Keratinocyte (primary cell): Measurements from ENCODE around the gene PGPEP1. TPM values are rescaled to one million over a fixed set of nuclear protein-coding genes. Genes with fewer than 3 reads are reported as not detected.
"Not testable (repeated sequence)": the region's sequence is repeated elsewhere in the genome, so short reads cannot be mapped to it uniquely, and the experiment has no call there.

Experiments
- DNase-seq: peaks from one replicate; pipeline ENCODE4 v3.0.0-alpha.2; 2011; ENCODE audit warnings: low read depth, missing footprints, low spot score
- FAIRE-seq: peaks from 2 replicates; lab custom pipeline; 2011; peaks lifted over from hg19 to GRCh38; lab: Jason Lieb, UNC
- H2AFZ ChIP-seq: 2 replicates; pipeline ENCODE4 v1.6.0; 2012; ENCODE audit warnings: low read length, control low read depth, inconsistent platforms; ENCODE audit not compliant: control insufficient read depth
- H3K27ac ChIP-seq: 2 replicates; pipeline ENCODE4 v1.5.1; 2011; ENCODE audit warnings: low read length; ENCODE audit not compliant: control insufficient read depth, insufficient read depth
- H3K27me3 ChIP-seq: 3 replicates; pipeline ENCODE4 v1.6.0; 2011; ENCODE audit warnings: low read length; ENCODE audit not compliant: control insufficient read depth, insufficient read depth; ENCODE audit errors: extremely low read depth
- H3K36me3 ChIP-seq, 2 experiments: 2 replicates in 1 of 2; 3 replicates in 1 of 2; pipeline ENCODE4 v1.5.1; 2011; ENCODE audit warnings: low read length in 2 of 2, mild to moderate bottlenecking in 1 of 2; ENCODE audit not compliant: control insufficient read depth in 2 of 2, insufficient read depth in 2 of 2; ENCODE audit errors: extremely low read depth in 1 of 2
- H3K4me1 ChIP-seq: 3 replicates; pipeline ENCODE4 v1.5.1; 2011; ENCODE audit warnings: low read length; ENCODE audit not compliant: control insufficient read depth, insufficient read depth; ENCODE audit errors: extremely low read depth
- H3K4me2 ChIP-seq: 3 replicates; pipeline ENCODE4 v1.6.0; 2011; ENCODE audit warnings: low read depth, low read length; ENCODE audit not compliant: control insufficient read depth, insufficient read depth; ENCODE audit errors: extremely low read depth
- H3K4me3 ChIP-seq, 3 experiments: fragments of 200-600 bp in 1 of 3; sonication (generic) in 1 of 3; 2 replicates in 2 of 3; 3 replicates in 1 of 3; pipeline ENCODE4 v1.5.1; 2011 to 2016; ENCODE audit warnings: low read length in 3 of 3, mild to moderate bottlenecking in 3 of 3, control low read depth in 2 of 3, inconsistent platforms in 1 of 3, low read depth in 1 of 3, mixed read lengths in 1 of 3, mixed run types in 1 of 3, moderate library complexity in 1 of 3; ENCODE audit not compliant: control insufficient read depth in 2 of 3, insufficient read depth in 2 of 3; ENCODE audit errors: extremely low read depth in 1 of 3
- H3K79me2 ChIP-seq: 2 replicates; pipeline ENCODE4 v1.6.0; 2012; ENCODE audit warnings: low read length; ENCODE audit not compliant: control insufficient read depth, insufficient read depth
- H3K9ac ChIP-seq: 3 replicates; pipeline ENCODE4 v1.6.0; 2011; ENCODE audit warnings: low read length; ENCODE audit not compliant: control insufficient read depth, insufficient read depth; ENCODE audit errors: extremely low read depth
- H3K9me1 ChIP-seq: 3 replicates; pipeline ENCODE4 v1.6.0; 2011; ENCODE audit warnings: low read length; ENCODE audit not compliant: control insufficient read depth, insufficient read depth; ENCODE audit errors: extremely low read depth
- H3K9me3 ChIP-seq: 2 replicates; pipeline ENCODE4 v1.5.1; 2012; ENCODE audit warnings: low read depth, low read length; ENCODE audit not compliant: control insufficient read depth
- H4K20me1 ChIP-seq: 3 replicates; pipeline ENCODE4 v1.6.0; 2011; ENCODE audit warnings: low read length; ENCODE audit not compliant: control insufficient read depth, insufficient read depth; ENCODE audit errors: extremely low read depth
- EZH2 ChIP-seq: IDR thresholded peaks from one replicate; pipeline ENCODE4 v1.6.1; 2012; ENCODE audit warnings: inconsistent platforms, mild to moderate bottlenecking, low read length, moderate library complexity
- dilution Hi-C: fragments of 300-500 bp; cut with MboI; formaldehyde crosslinking; loops from one replicate; pipeline ENCODE4 v1.7.0; 2020; ENCODE audit warnings: low sequenced_read_pairs; ENCODE audit not compliant: extremely low pct_ligation_motif_present
- polyA plus RNA-seq, 5 experiments: library from polyadenylated mRNA; depleted of rRNA in 3 of 5; stranded (reverse) in 3 of 5; stranded (forward) in 1 of 5; unstranded in 1 of 5; fragments of >200 nt; gene quantifications; 1 replicate in 1 of 5; 2 replicates in 3 of 5; 3 replicates in 1 of 5; pipeline versions ENCODE4 v1.2.1 to v1.2.3, GENCODE V29; 2011 to 2012; ENCODE audit warnings: missing spikeins in 2 of 5, low read depth in 1 of 5, low replicate concordance in 1 of 5
- TF ChIP-seq, protein P1 (sequence below), 3 experiments: IDR thresholded peaks in 1 of 3; conservative IDR thresholded peaks in 1 of 3; optimal IDR thresholded peaks in 1 of 3; 2 replicates in 2 of 3; 3 replicates in 1 of 3; pipeline versions ENCODE3 to v1.5.1; 2011; ENCODE audit warnings: low read length in 3 of 3, mild to moderate bottlenecking in 3 of 3, moderate library complexity in 2 of 3, control low read depth in 1 of 3, inconsistent platforms in 1 of 3; ENCODE audit not compliant: insufficient read depth in 2 of 3; ENCODE audit errors: extremely low read depth in 1 of 3

The PGPEP1 gene
- polyA plus RNA-seq, 1 donor (not counting 4 experiments of a cell fraction or from before 2014, with no cell fraction given) = 5.6 TPM

DNA sequence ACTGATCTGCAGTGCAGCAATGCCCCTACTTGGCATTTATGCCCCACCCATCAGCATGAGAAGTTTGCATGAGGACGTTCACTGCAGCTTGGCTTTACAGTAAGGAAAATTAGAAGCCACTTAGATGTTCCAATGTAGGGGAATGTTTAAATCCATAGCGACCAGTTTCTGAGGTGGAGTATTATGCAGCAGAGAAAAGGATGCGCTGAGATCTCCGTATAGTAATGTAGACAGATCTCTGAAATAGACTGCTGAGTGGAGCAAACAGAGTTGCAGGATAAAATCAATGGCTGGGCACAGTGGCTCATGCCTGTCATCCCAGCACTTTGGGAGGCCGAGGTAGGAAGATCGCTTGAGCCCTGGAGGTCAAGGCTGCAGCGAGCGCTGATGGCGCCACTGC, 10.1 kb downstream of the PGPEP1 start:
- Histone ChIP-seq H3K4me1 (peaks cover 9% of the 10 kb centered on the region), H3K9ac (no peak overlapping the region), H3K27me3 (no peaks in the 10 kb centered on the region), H3K79me2 (no peaks in the 10 kb centered on the region), H2AFZ (no peak overlapping the region), H3K9me1 (no peaks in the 10 kb centered on the region), H3K27ac (no peak overlapping the region), H3K4me2 (no peak overlapping the region), H3K36me3 (no peaks in the 10 kb centered on the region), H3K9me3 (no peaks in the 10 kb centered on the region), H3K4me3 (no peak overlapping the region), H4K20me1 (no peaks in the 10 kb centered on the region)
- DNase-seq (no peak), FAIRE-seq (no peak)
- dilution Hi-C loops = no loop called here
- TF ChIP-seq EZH2 = no peak

- DNase-seq = no peak
- Histone ChIP-seq H3K27ac (no peak overlapping the region), H3K9me1 (no peaks in the 10 kb centered on the region), H3K9me3 (no peaks in the 10 kb centered on the region), H4K20me1 (no peaks in the 10 kb centered on the region), H3K4me3 (no peak overlapping the region), H3K4me1 (no peaks in the 10 kb centered on the region), H3K79me2 (no peaks in the 10 kb centered on the region), H3K9ac (no peak overlapping the region), H3K4me2 (no peak overlapping the region), H3K27me3 (no peaks in the 10 kb centered on the region), H2AFZ (no peak overlapping the region), H3K36me3 (no peaks in the 10 kb centered on the region)
- dilution Hi-C loops = no loop called here
- TF ChIP-seq, protein P1, sequence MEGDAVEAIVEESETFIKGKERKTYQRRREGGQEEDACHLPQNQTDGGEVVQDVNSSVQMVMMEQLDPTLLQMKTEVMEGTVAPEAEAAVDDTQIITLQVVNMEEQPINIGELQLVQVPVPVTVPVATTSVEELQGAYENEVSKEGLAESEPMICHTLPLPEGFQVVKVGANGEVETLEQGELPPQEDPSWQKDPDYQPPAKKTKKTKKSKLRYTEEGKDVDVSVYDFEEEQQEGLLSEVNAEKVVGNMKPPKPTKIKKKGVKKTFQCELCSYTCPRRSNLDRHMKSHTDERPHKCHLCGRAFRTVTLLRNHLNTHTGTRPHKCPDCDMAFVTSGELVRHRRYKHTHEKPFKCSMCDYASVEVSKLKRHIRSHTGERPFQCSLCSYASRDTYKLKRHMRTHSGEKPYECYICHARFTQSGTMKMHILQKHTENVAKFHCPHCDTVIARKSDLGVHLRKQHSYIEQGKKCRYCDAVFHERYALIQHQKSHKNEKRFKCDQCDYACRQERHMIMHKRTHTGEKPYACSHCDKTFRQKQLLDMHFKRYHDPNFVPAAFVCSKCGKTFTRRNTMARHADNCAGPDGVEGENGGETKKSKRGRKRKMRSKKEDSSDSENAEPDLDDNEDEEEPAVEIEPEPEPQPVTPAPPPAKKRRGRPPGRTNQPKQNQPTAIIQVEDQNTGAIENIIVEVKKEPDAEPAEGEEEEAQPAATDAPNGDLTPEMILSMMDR (optimal IDR thresholded peaks at IDR 0.05 in 1 of 3, IDR thresholded peaks at IDR 0.05 in 1 of 3, conservative IDR thresholded peaks at IDR 0.05 in 1 of 3; ENCODE audit: extremely low read depth in 1 of 3, insufficient read depth in 2 of 3, low read length in 3 of 3) = no peak
- no peak for TF ChIP-seq EZH2
- no peak for FAIRE-seq
Measured at GRCh38 chr19:18351544-18351943, 11.1 kb downstream of the PGPEP1 start.

DNA sequence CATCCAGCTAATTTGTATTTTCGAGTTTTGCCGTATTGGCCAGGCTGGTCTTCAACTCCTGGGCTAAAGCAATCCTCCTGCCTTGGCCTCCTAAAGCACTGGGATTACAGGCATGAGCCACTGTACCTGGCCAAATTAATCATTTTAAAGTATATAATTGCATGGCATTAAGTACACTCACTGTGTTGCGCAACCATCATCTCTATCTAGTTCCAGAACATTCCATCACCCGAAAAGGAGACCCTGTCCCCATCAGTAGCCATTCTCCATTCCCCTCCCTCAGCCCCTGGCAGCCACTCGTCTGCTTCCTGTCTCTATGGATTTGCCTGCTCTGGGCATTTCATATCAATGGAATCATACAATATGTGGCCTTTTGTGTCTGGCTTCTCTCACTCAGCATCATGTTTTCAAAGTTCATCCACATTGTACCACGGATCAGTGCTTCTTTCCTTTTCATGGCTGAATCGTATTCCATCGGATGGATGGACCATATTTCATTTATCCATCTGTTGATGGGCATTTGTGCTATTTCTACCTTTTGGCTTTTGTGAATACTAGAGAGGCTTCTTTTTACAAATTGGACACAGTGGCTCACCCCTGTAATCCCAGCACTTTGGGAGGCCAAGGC, 13.1 kb downstream of the PGPEP1 start:
- H4K20me1 ChIP-seq = no peaks in the 10 kb centered on the region
- no peaks in the 10 kb centered on the region for H3K9me3 ChIP-seq
- H3K9me1 ChIP-seq = no peaks in the 10 kb centered on the region
- H3K36me3 ChIP-seq = peaks cover 0 to 4% of the 10 kb centered on the region in 2 experiments
- H3K79me2 ChIP-seq = no peaks in the 10 kb centered on the region
- H3K9ac ChIP-seq = no peak overlapping the region
- H3K4me1 ChIP-seq = no peaks in the 10 kb centered on the region
- dilution Hi-C loops = no loop called here
- FAIRE-seq = no peak
- no peak for DNase-seq
- no peak overlapping the region for H3K4me3 ChIP-seq
- TF ChIP-seq, protein P1 (optimal IDR thresholded peaks at IDR 0.05 in 1 of 3, IDR thresholded peaks at IDR 0.05 in 1 of 3, conservative IDR thresholded peaks at IDR 0.05 in 1 of 3; ENCODE audit: extremely low read depth in 1 of 3, insufficient read depth in 2 of 3, low read length in 3 of 3) = no peak
- TF ChIP-seq EZH2 = no peak
- H3K27me3 ChIP-seq = no peaks in the 10 kb centered on the region
- H3K27ac ChIP-seq = no peak overlapping the region
- no peak overlapping the region for H2AFZ ChIP-seq
- H3K4me2 ChIP-seq = no peak overlapping the region

DNA sequence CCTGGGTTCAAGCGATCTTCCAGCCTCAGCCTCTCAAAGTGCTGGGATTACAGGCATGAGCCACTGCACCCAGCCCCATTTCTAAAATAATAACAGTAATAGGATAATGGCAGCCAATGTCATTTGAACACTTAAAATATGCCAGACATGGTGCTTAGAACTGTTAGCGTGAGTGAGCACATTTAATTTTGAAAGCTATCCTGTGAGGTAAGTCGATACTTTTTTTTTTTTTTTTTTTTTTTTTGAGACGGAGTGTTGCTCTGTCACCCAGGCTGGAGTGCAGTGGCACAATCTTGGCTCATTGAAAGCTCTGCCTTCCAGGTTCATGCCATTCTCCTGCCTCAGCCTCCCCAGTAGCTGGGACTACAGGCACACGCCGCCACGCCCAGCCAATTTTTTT, 14.3 kb downstream of the PGPEP1 start:
- H3K9me3 ChIP-seq, H3K9me1 ChIP-seq, FAIRE-seq, dilution Hi-C loops, H3K36me3 ChIP-seq, DNase-seq, H3K79me2 ChIP-seq, H3K9ac ChIP-seq, H2AFZ ChIP-seq, H3K4me1 ChIP-seq, H3K4me2 ChIP-seq, H4K20me1 ChIP-seq, H3K27ac ChIP-seq, H3K4me3 ChIP-seq, H3K27me3 ChIP-seq: not testable (repeated sequence)
